Activated CD8-positive, alpha-beta T cell treated with anti-CD3 and anti-CD28 coated beads, Interleukin-2, amount 10 ng/mL, durations not matched to agents 7 days and 5 days (primary cell): ENCODE results near the gene PCID2. TPM values are rescaled to one million over a fixed set of nuclear protein-coding genes. Genes with fewer than 3 reads are reported as not detected.

ENCODE experiments used
- ATAC-seq: fragments of 150-1000 bp; cut with Tn5 transposase; one replicate; pipeline ENCODE4 v1.10.0; 2021; ENCODE audit warnings: moderate library complexity
- CTCF ChIA-PET: fragments of 350-600 bp; sonication (Branson Sonifier 250); formaldehyde crosslinking; loops from one replicate; lab custom pipeline; 2021; ENCODE audit warnings: antibody characterized with exemption; lab: Charles Lee
- POLR2A ChIA-PET: fragments of 350-600 bp; sonication (Branson Sonifier 250); formaldehyde crosslinking; loops from one replicate; lab custom pipeline; 2021; ENCODE audit warnings: antibody characterized with exemption; lab: Charles Lee
- DNase-seq: peaks from one replicate; pipeline ENCODE4 v3.0.0-alpha.2; 2020
- H3K27ac Mint-ChIP-seq: one replicate; pipeline ENCODE4 v1.8.0; 2021; ENCODE audit warnings: mild to moderate bottlenecking, mixed read lengths
- H3K27me3 Mint-ChIP-seq: one replicate; pipeline ENCODE4 v1.8.0; 2021; ENCODE audit warnings: low read depth, mixed read lengths
- H3K36me3 Mint-ChIP-seq: one replicate; pipeline ENCODE4 v1.8.0; 2021; ENCODE audit warnings: low read depth, mixed read lengths
- H3K4me1 Mint-ChIP-seq: one replicate; pipeline ENCODE4 v1.8.0; 2021; ENCODE audit warnings: low read depth, mixed read lengths
- H3K4me3 Mint-ChIP-seq: one replicate; pipeline ENCODE4 v1.8.0; 2021; ENCODE audit warnings: mild to moderate bottlenecking, mixed read lengths
- H3K9me3 Mint-ChIP-seq: one replicate; pipeline ENCODE4 v1.8.0; 2022; ENCODE audit warnings: mixed read lengths; ENCODE audit not compliant: insufficient read depth
- total RNA-seq, 2 experiments: library from RNA; stranded (reverse); gene quantifications; one replicate each; pipeline ENCODE4 v1.2.3, GENCODE V29; 2021

The PCID2 gene
- total RNA-seq, 2 experiments from 2014 or later = 49.3 to 52.4 TPM

GRCh38 chr13:113143466-113144254 lies 64.8 kb downstream of the PCID2 start:
- CTCF ChIA-PET = no interaction called here
- POLR2A ChIA-PET = no interaction called here

DNA sequence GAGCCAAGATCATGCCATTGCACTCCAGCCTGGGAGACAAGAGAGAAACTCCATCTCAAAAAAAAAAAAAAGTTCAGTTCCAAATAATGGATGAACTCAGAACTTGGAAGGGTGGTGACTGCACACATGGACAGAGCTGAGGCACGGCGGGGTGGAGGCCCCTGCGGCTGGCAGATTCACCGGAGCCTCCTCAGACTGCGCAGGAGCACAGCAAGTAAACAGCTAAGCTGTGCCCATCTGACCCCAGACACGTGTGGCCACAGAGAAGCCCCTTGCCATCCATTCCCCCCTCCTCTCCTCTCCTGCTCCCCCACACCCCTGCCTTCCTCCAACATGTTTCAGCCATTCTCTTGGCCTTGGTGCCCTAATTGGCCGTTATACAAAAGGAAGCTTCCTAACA lies 65.6 kb downstream of the PCID2 start:
- H3K9me3 Mint-ChIP-seq = no peaks in the 10 kb centered on the region

More at GRCh38 chr13:113143466-113144254, 64.8 kb downstream of the PCID2 start:
- Mint-ChIP-seq H3K27me3 (peaks cover 3% of the 10 kb centered on the region), H3K27ac (no peak overlapping the region), H3K4me3 (no peak overlapping the region), H3K4me1 (no peaks in the 10 kb centered on the region), H3K9me3 (no peaks in the 10 kb centered on the region), H3K36me3 (no peaks in the 10 kb centered on the region)
- DNase-seq (no peak), ATAC-seq (no peak)

DNA sequence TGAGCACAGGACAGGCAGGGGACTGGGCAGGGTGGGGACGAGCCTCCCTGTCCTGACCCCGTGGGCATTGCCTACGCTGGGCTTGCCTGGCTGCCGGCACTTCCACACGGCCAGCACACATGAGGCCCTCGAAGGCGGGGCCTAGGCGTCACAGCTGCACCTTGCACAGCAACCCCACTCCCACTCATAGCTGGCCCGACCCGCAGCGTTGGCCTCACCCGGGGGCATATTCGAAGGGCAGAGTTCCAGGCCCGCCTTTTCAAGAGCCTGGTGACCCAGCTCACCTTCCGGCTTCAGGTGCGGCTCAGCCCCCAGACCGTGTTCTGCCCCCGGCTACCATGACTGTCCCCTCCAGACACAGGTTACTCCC lies 66.9 kb downstream of the PCID2 start:
- ChIA-PET CTCF (interaction anchor here (0.6 kb wide), 1 partner anchor 10 kb away, joined by 3 read pairs; no protein-coding TSS in a partner anchor), POLR2A (no interaction called here)
- Mint-ChIP-seq H3K36me3 (no peaks in the 10 kb centered on the region), H3K4me3 (no peak overlapping the region), H3K27me3 (peaks cover 10% of the 10 kb centered on the region), H3K27ac (no peak overlapping the region), H3K4me1 (no peaks in the 10 kb centered on the region), H3K9me3 (no peaks in the 10 kb centered on the region)
- DNase-seq = no peak
- ATAC-seq = no peak

More for the DNA sequence above, 65.6 kb downstream of the PCID2 start:
- no peak overlapping the region for H3K27ac Mint-ChIP-seq
- H3K4me1 Mint-ChIP-seq = no peaks in the 10 kb centered on the region
- ATAC-seq = no peak
- DNase-seq = no peak
- no peak overlapping the region for H3K4me3 Mint-ChIP-seq
- ChIA-PET CTCF (no interaction called here), POLR2A (no interaction called here)
- no peaks in the 10 kb centered on the region for H3K36me3 Mint-ChIP-seq
- H3K27me3 Mint-ChIP-seq = peaks cover 4% of the 10 kb centered on the region

- ChIA-PET CTCF (interaction anchor here (0.6 kb wide), 1 partner anchor 9 kb away, joined by 3 read pairs; no protein-coding TSS in a partner anchor), POLR2A (no interaction called here)
- no peaks in the 10 kb centered on the region for H3K4me1 Mint-ChIP-seq
- H3K27me3 Mint-ChIP-seq = peaks cover 13% of the 10 kb centered on the region
- no peaks in the 10 kb centered on the region for H3K9me3 Mint-ChIP-seq
- H3K27ac Mint-ChIP-seq = no peak overlapping the region
- ATAC-seq = no peak
- DNase-seq = no peak
- H3K4me3 Mint-ChIP-seq = no peak overlapping the region
- no peaks in the 10 kb centered on the region for H3K36me3 Mint-ChIP-seq
These were observed 67.5 kb downstream of the PCID2 start for GRCh38 chr13:113140677-113141600.

DNA sequence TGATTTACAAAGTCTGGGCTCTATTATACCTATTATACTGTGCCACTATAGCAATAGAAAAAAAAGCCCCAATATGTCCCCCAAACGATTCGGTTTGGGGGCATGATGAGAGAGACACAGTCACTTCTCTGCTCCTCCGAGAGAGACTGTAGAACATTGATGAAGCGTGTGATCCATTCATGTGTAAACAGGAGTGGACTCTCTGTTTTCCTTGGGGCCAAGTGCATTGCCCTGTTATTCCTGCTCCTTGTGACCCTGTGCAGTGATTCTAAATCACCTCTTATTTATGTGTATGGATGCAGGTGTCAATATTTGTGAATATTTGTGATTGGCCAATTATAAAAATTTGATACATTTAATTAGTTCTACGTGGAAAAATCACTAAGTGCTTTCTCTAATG lies 68.9 kb downstream of the PCID2 start:
- no peaks in the 10 kb centered on the region for H3K36me3 Mint-ChIP-seq
- H3K4me1 Mint-ChIP-seq = no peaks in the 10 kb centered on the region
- peaks cover 14% of the 10 kb centered on the region for H3K27me3 Mint-ChIP-seq
- POLR2A ChIA-PET = no interaction called here
- ATAC-seq (no peak), DNase-seq (no peak)
- no peak overlapping the region for H3K4me3 Mint-ChIP-seq
- no peaks in the 10 kb centered on the region for H3K9me3 Mint-ChIP-seq
- CTCF ChIA-PET = no interaction called here
- H3K27ac Mint-ChIP-seq = no peak overlapping the region

DNA sequence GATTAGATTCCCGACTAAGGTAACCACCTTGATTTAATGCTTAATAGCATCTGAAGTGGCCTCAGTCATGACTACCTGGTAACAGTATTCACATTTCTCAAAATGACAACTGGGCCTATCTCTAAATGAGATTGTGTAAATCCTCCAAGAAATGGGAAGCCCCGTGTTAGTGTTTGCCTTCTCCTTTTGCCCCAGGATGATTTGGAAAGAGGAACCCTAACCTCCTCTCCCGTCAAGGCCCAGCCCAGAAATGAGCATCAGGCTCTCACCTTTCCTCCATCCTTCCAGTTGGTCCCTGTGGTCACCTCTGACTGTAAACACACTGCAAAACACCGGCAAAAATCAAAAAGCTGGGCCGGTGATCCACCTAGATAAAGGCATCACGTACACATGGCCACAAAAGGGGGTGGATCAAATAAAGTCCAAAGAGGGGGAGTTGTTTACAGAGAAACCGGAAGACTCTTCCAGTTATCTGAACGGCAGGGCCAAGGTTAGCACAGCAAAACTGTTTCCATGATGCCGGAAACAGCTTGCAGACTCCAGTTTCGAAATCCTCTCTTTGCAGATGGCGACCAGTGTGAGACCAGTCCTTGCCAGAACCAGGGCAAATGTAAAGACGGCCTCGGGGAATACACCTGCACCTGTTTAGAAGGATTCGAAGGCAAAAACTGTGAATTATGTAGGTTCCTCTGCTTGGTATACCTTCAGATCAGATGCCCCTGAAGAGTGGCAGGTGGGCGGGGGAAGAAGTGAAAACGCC lies 69.5 kb downstream of the PCID2 start:
- ATAC-seq (no peak), DNase-seq (no peak)
- Mint-ChIP-seq H3K4me3 (no peak overlapping the region), H3K27me3 (peaks cover 14% of the 10 kb centered on the region), H3K36me3 (no peaks in the 10 kb centered on the region), H3K27ac (no peak overlapping the region), H3K9me3 (no peaks in the 10 kb centered on the region), H3K4me1 (no peaks in the 10 kb centered on the region)
- POLR2A ChIA-PET = no interaction called here
- CTCF ChIA-PET = no interaction called here

- ChIA-PET CTCF (no interaction called here), POLR2A (no interaction called here)
- H3K27ac Mint-ChIP-seq = no peak overlapping the region
- no peak overlapping the region for H3K4me3 Mint-ChIP-seq
- no peaks in the 10 kb centered on the region for H3K4me1 Mint-ChIP-seq
- no peak for DNase-seq
- peaks cover 20% of the 10 kb centered on the region for H3K27me3 Mint-ChIP-seq
- H3K9me3 Mint-ChIP-seq = no peaks in the 10 kb centered on the region
- no peaks in the 10 kb centered on the region for H3K36me3 Mint-ChIP-seq
- no peak for ATAC-seq
These were observed 70.7 kb downstream of the PCID2 start for GRCh38 chr13:113137691-113138298.

DNA sequence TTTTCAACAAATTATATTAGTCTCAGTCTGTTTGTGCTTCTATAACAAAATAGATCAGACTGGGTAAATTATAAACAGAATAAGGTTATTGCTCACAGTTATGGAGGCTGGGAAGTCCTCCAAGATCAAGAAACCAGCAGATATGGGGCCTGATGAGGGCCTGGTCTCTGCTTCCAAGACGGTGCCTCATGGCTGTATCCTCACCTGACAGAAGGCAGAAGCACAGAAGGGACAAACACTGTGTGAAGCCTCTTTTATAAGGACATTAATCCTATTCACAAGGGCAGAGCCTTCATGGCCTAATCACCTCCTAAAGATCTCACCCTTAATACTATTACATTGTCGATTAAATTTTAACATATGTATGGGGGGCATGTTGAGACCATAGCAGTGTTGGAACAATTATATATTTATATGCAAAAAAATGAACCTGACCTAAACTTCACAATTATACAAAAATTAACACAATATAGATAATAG lies 73.1 kb downstream of the PCID2 start:
- H3K9me3 Mint-ChIP-seq = no peaks in the 10 kb centered on the region
- DNase-seq (no peak), ATAC-seq (no peak)
- H3K36me3 Mint-ChIP-seq = no peaks in the 10 kb centered on the region
- peaks cover 38% of the 10 kb centered on the region for H3K27me3 Mint-ChIP-seq
- ChIA-PET POLR2A (interaction anchor here (0.6 kb wide), 1 partner anchor 12 kb away, joined by 3 read pairs; no protein-coding TSS in a partner anchor), CTCF (interaction anchor here (0.7 kb wide), 1 partner anchor 660 kb away, joined by 3 read pairs; no protein-coding TSS in a partner anchor)
- no peak overlapping the region for H3K27ac Mint-ChIP-seq
- H3K4me1 Mint-ChIP-seq = no peaks in the 10 kb centered on the region
- no peak overlapping the region for H3K4me3 Mint-ChIP-seq

DNA sequence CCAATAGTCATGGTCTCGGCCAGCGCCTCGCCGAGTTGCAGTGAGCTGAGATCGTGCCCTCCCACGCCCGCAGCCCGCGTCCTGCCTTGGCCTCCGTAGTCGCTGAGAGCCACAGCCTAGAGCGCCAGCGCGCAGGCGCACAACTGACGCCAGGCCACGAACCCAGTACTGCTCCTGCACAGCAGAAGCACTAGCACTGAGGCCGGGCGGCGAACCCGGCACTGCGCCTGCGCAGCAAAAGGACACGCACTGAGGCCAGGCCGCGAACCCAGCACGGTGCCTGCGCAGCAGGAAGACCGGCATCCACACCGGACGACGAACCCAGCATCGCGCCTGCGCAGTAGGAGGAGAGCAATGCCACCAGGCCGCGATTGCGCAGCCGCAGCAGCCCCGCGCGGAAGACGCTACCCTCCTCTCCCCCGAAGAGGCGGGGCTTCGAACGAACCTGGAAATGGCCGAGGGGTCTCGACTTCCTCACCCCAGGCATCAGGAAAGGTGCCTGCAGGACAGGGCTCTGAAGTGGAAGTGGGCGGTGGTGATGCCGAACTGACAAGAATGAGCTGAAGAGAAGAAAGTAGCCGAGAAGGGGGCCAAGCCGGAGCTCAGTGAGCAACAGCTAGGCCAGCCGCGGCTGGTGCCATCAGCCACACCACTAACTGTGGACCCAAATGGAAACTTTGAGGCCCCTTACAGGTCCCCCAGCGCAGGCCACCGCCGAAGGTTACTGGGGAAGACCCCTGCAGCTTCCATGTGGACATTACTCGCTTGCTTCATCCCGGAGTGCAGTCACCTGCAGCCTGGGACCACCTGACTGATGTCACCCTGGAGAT lies 78.3 kb downstream of the PCID2 start:
- Mint-ChIP-seq H3K27ac (no peak overlapping the region), H3K27me3 (peaks cover 44% of the 10 kb centered on the region), H3K4me3 (no peak overlapping the region), H3K36me3 (no peaks in the 10 kb centered on the region), H3K4me1 (no peaks in the 10 kb centered on the region), H3K9me3 (peaks cover 5% of the 10 kb centered on the region)
- ATAC-seq = no peak
- CTCF ChIA-PET = no interaction called here
- POLR2A ChIA-PET = interaction anchor here (0.6 kb wide), 1 partner anchor 23 kb away, joined by 3 read pairs; no protein-coding TSS in a partner anchor
- no peak for DNase-seq

DNA sequence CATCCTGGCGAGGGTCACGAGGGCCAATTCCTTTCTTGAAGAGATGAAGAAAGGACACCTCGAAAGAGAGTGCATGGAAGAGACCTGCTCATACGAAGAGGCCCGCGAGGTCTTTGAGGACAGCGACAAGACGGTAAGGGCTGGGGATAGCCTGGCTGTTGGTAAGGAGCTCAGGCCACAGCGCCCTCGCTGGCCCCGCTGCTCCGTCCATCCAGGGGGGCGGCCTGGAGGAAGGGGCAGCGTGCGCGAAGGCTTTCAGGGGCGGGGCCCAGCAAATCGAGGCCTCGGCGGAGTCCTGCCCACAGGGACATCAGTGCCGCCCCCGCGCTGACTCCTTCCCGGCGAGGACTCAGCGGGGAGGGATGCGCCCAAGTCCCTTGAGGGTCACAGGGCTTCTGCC lies 79.0 kb downstream of the PCID2 start:
- ATAC-seq (no peak), DNase-seq (no peak)
- peaks cover 5% of the 10 kb centered on the region for H3K9me3 Mint-ChIP-seq
- ChIA-PET CTCF (no interaction called here), POLR2A (no interaction called here)
- no peak overlapping the region for H3K27ac Mint-ChIP-seq
- no peaks in the 10 kb centered on the region for H3K36me3 Mint-ChIP-seq
- H3K27me3 Mint-ChIP-seq = peaks cover 44% of the 10 kb centered on the region
- H3K4me1 Mint-ChIP-seq = no peaks in the 10 kb centered on the region
- H3K4me3 Mint-ChIP-seq = no peak overlapping the region
